ENCODE data around the gene MMRN1. TPM values are rescaled to one million over a fixed set of nuclear protein-coding genes. Genes with fewer than 3 reads are reported as not detected.
A peak's percentile ranks its signal among the peaks of the same experiment; 100 is the strongest.

Gene MMRN1
- total RNA-seq, 1 donor from 2014 or later, result 1.6 TPM

GRCh38 chr4:89922848-89923416 is 28.3 kb downstream of the MMRN1 start:
- H3K36me3 Mint-ChIP-seq (ENCODE audit: insufficient read depth), result no peaks in the 10 kb centered on the region
- H3K27me3 Mint-ChIP-seq, result no peaks in the 10 kb centered on the region
- TF ChIP-seq, protein P1, sequence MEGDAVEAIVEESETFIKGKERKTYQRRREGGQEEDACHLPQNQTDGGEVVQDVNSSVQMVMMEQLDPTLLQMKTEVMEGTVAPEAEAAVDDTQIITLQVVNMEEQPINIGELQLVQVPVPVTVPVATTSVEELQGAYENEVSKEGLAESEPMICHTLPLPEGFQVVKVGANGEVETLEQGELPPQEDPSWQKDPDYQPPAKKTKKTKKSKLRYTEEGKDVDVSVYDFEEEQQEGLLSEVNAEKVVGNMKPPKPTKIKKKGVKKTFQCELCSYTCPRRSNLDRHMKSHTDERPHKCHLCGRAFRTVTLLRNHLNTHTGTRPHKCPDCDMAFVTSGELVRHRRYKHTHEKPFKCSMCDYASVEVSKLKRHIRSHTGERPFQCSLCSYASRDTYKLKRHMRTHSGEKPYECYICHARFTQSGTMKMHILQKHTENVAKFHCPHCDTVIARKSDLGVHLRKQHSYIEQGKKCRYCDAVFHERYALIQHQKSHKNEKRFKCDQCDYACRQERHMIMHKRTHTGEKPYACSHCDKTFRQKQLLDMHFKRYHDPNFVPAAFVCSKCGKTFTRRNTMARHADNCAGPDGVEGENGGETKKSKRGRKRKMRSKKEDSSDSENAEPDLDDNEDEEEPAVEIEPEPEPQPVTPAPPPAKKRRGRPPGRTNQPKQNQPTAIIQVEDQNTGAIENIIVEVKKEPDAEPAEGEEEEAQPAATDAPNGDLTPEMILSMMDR (IDR thresholded peaks at IDR 0.05; ENCODE audit: unreplicated experiment), result no peak
- H3K9me3 Mint-ChIP-seq (ENCODE audit: low read depth), result peaks cover 12% of the 10 kb centered on the region
- no peak overlapping the region for H3K27ac Mint-ChIP-seq
- no peak for DNase-seq (ENCODE audit: low spot score, unreplicated experiment)
- no peaks in the 10 kb centered on the region for H3K4me1 Mint-ChIP-seq (ENCODE audit: low read depth)
- no peak overlapping the region for H3K4me3 Mint-ChIP-seq (ENCODE audit: low read depth)

- peak overlapping the region; percentile 29 for H3K27ac Mint-ChIP-seq
- peaks cover 12% of the 10 kb centered on the region for H3K4me1 Mint-ChIP-seq (ENCODE audit: low read depth)
- H3K27me3 Mint-ChIP-seq, result no peaks in the 10 kb centered on the region
- no peak for DNase-seq (ENCODE audit: low spot score, unreplicated experiment)
- peaks cover 17% of the 10 kb centered on the region for H3K9me3 Mint-ChIP-seq (ENCODE audit: low read depth)
- TF ChIP-seq, protein P1 (IDR thresholded peaks at IDR 0.05; ENCODE audit: unreplicated experiment), result no peak
- H3K4me3 Mint-ChIP-seq (ENCODE audit: low read depth), result no peak overlapping the region
- no peaks in the 10 kb centered on the region for H3K36me3 Mint-ChIP-seq (ENCODE audit: insufficient read depth)
Measured at GRCh38 chr4:89928838-89929237, 34.2 kb downstream of the MMRN1 start.

DNA sequence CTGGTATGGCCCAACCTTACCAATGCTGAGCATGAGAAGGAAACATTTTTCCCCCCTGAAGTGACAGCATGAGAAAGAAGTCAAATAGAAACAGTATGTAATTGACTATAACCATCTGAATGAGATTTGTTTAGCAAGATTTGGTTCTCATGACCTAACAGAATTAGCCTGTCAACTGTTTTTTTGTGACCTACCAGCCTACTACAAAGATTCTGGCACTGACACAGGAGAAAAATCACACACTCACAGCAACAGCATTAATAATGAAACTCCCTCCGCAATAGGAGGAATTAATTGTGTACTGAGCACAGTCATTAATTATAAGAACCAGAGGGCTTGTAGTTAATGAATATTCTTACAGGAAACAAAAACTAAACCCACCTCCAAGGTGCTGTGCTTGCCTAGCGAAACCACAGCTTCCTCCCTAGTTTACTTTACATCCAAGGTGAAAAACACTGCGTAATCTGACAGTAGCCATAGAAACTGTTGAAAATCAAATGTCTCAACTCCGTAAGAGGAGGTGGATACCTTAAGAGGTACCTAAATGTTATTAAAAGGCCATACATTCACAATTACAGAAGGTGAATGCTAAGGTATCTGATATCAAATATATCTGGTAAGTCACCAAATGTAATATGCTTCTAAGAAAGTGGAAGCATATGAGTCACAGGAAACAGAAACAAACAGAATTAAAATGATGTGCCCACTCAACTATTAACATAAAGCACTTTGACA is 34.9 kb downstream of the MMRN1 start:
- H3K4me1 Mint-ChIP-seq (ENCODE audit: low read depth), result peaks cover 12% of the 10 kb centered on the region
- H3K4me3 Mint-ChIP-seq (ENCODE audit: low read depth), result no peak overlapping the region
- TF ChIP-seq, protein P1 (IDR thresholded peaks at IDR 0.05; ENCODE audit: unreplicated experiment), result no peak

GRCh38 chr4:89939546-89939945 is 44.9 kb downstream of the MMRN1 start:
- H3K9me3 Mint-ChIP-seq (ENCODE audit: low read depth), result no peaks in the 10 kb centered on the region
- H3K27me3 Mint-ChIP-seq, result no peaks in the 10 kb centered on the region
- no peaks in the 10 kb centered on the region for H3K36me3 Mint-ChIP-seq (ENCODE audit: insufficient read depth)
- DNase-seq (ENCODE audit: low spot score, unreplicated experiment), result no peak
- TF ChIP-seq, protein P1 (IDR thresholded peaks at IDR 0.05; ENCODE audit: unreplicated experiment), result no peak
- H3K27ac Mint-ChIP-seq, result no peak overlapping the region
- H3K4me1 Mint-ChIP-seq (ENCODE audit: low read depth), result no peaks in the 10 kb centered on the region
- H3K4me3 Mint-ChIP-seq (ENCODE audit: low read depth), result no peak overlapping the region

More for the DNA sequence above, 34.9 kb downstream of the MMRN1 start:
- no peak for DNase-seq (ENCODE audit: low spot score, unreplicated experiment)
- no peaks in the 10 kb centered on the region for H3K36me3 Mint-ChIP-seq (ENCODE audit: insufficient read depth)
- peaks cover 17% of the 10 kb centered on the region for H3K9me3 Mint-ChIP-seq (ENCODE audit: low read depth)
- no peaks in the 10 kb centered on the region for H3K27me3 Mint-ChIP-seq
- peak overlapping the region; percentile 53 for H3K27ac Mint-ChIP-seq

- Mint-ChIP-seq H3K4me1 (ENCODE audit: low read depth) (no peaks in the 10 kb centered on the region), H3K4me3 (ENCODE audit: low read depth) (no peak overlapping the region), H3K36me3 (ENCODE audit: insufficient read depth) (no peaks in the 10 kb centered on the region), H3K9me3 (ENCODE audit: low read depth) (no peaks in the 10 kb centered on the region), H3K27ac (no peak overlapping the region), H3K27me3 (no peaks in the 10 kb centered on the region)
- TF ChIP-seq, protein P1 (IDR thresholded peaks at IDR 0.05; ENCODE audit: unreplicated experiment), result no peak
- no peak for DNase-seq (ENCODE audit: low spot score, unreplicated experiment)
Measured at GRCh38 chr4:89939994-89940393, 45.3 kb downstream of the MMRN1 start.
